ENCODE results near the gene SV2B.

The SV2B gene

DNA sequence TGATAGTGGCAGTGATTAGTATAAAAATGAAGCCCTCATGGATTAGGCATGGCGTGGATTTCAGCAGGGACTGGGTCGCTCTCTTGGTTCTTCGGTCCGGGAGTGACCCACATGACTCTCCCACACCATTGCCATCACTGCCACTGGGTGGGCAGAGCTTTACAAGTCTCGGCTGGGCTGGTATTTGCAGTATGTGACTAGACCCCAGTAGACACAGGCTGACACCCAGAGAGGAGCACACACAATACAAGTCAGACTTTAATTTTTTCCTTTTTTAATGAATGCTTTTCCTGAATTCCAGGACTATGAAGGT lies 1.5 kb downstream of the SV2B start:
- DNase-seq (ENCODE audit: low read depth): no peak
- TF ChIP-seq, protein P1, sequence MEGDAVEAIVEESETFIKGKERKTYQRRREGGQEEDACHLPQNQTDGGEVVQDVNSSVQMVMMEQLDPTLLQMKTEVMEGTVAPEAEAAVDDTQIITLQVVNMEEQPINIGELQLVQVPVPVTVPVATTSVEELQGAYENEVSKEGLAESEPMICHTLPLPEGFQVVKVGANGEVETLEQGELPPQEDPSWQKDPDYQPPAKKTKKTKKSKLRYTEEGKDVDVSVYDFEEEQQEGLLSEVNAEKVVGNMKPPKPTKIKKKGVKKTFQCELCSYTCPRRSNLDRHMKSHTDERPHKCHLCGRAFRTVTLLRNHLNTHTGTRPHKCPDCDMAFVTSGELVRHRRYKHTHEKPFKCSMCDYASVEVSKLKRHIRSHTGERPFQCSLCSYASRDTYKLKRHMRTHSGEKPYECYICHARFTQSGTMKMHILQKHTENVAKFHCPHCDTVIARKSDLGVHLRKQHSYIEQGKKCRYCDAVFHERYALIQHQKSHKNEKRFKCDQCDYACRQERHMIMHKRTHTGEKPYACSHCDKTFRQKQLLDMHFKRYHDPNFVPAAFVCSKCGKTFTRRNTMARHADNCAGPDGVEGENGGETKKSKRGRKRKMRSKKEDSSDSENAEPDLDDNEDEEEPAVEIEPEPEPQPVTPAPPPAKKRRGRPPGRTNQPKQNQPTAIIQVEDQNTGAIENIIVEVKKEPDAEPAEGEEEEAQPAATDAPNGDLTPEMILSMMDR (conservative IDR thresholded peaks at IDR 0.05; ENCODE audit: low read depth, low read length): no peak
- no peak overlapping the region for H3K4me3 ChIP-seq (ENCODE audit: low read depth, low read length)

GRCh38 chr15:91102546-91103330 lies 2.7 kb downstream of the SV2B start:
- TF ChIP-seq, protein P1 (conservative IDR thresholded peaks at IDR 0.05; ENCODE audit: low read depth, low read length): no peak
- no peak overlapping the region for H3K4me3 ChIP-seq (ENCODE audit: low read depth, low read length)
- DNase-seq (ENCODE audit: low read depth): no peak

- TF ChIP-seq, protein P1 (conservative IDR thresholded peaks at IDR 0.05; ENCODE audit: low read depth, low read length): no peak
- H3K4me3 ChIP-seq (ENCODE audit: low read depth, low read length): no peak overlapping the region
- no peak for DNase-seq (ENCODE audit: low read depth)
Observed at GRCh38 chr15:91104111-91104510, 4.1 kb downstream of the SV2B start.

DNA sequence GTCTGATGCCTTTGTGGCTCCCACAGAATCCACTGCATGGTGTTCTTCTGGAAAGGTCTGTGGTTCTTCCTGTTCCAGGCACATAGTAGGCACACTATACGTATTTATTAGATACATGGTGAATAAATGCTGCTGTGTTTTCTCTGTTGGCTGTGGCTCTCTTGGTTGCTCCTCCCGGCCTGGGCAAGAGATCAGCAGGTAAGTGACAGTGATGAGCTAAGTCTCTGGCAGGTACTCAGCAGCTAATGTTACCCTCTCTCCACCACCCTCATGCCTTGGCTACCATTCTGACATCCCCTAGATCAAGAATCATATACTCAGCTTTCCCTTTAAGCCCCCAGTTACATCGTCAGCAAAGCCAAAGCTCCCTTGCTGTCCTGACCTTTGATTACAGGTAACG lies 8.4 kb downstream of the SV2B start:
- TF ChIP-seq, protein P1 (conservative IDR thresholded peaks at IDR 0.05; ENCODE audit: low read depth, low read length): no peak
- H3K4me3 ChIP-seq (ENCODE audit: low read depth, low read length): no peak overlapping the region
- no peak for DNase-seq (ENCODE audit: low read depth)

- no peak overlapping the region for H3K4me3 ChIP-seq (ENCODE audit: low read depth, low read length)
- TF ChIP-seq, protein P1 (conservative IDR thresholded peaks at IDR 0.05; ENCODE audit: low read depth, low read length): no peak
- DNase-seq (ENCODE audit: low read depth): no peak
Observed at GRCh38 chr15:91109885-91110284, 9.8 kb downstream of the SV2B start.

GRCh38 chr15:91110407-91110806 lies 10.3 kb downstream of the SV2B start:
- DNase-seq (ENCODE audit: low read depth): no peak
- no peak overlapping the region for H3K4me3 ChIP-seq (ENCODE audit: low read depth, low read length)
- TF ChIP-seq, protein P1 (conservative IDR thresholded peaks at IDR 0.05; ENCODE audit: low read depth, low read length): no peak

- TF ChIP-seq, protein P1 (conservative IDR thresholded peaks at IDR 0.05; ENCODE audit: low read depth, low read length): no peak
Observed at GRCh38 chr15:91113030-91113429, 13.0 kb downstream of the SV2B start.

More at GRCh38 chr15:91113030-91113429, 13.0 kb downstream of the SV2B start:
- no peak overlapping the region for H3K4me3 ChIP-seq (ENCODE audit: low read depth, low read length)
- no peak for DNase-seq (ENCODE audit: low read depth)
